Measurements from ENCODE around the gene MYORG. TPM values are rescaled to one million over a fixed set of nuclear protein-coding genes. Genes with fewer than 3 reads are reported as not detected.

MYORG gene
- total RNA-seq, 4 donors from 2014 or later = 7.8 to 27.2 (median 15.4) TPM

- Histone ChIP-seq H3K4me1 (peaks cover 11 to 38% (median 33%) of the 10 kb centered on the region in 4 donors), H3K27ac (replicated peaks in 1 of 4) (no peak overlapping the region), H3K9me3 (no peaks in the 10 kb centered on the region), H3K4me3 (no peak overlapping the region), H3K36me3 (no peaks in the 10 kb centered on the region), H3K27me3 (no peaks in the 10 kb centered on the region)
- DNase-seq (ENCODE audit: extremely low spot score) = no peak
- TF ChIP-seq CTCF (IDR thresholded peaks at IDR 0.05) (no peak), POLR2AphosphoS5 (IDR thresholded peaks at IDR 0.05) (no peak), EP300 (IDR thresholded peaks at IDR 0.05) (no peak), POLR2A (IDR thresholded peaks at IDR 0.05; ENCODE audit: low read depth) (no peak)
- intact Hi-C loops (cut with DNase I) = no loop called here
- WGBS = 92% methylated on average over 3 of the region's 3 CpGs
Observed at GRCh38 chr9:34382879-34383278, 6.2 kb upstream of the MYORG start.

DNA sequence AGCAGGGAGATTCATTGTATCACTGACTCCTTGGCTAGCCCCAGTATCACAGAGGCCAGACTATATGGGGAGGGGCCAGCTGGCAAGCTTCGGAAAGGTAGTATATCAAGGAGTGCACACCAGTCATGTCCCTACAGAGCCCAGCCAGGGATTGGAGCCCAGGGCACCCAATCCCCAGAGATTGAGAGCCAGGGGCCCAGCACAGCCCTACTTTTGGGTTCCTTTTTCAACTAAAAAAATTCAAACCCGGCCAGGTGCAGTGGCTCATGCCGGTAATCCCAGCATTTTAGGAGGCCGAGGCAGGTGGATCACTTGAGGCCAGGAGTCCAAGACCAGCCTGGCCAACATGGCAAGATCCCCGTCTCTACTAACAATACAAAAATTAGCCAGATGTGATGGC, 5.4 kb upstream of the MYORG start:
- Histone ChIP-seq H3K4me3 (peak overlapping the region in 1 of 4 donors; percentile 59), H3K36me3 (no peaks in the 10 kb centered on the region), H3K27ac (replicated peaks in 1 of 4) (no peak overlapping the region), H3K4me1 (peaks cover 17 to 47% (median 41%) of the 10 kb centered on the region in 4 donors), H3K27me3 (no peaks in the 10 kb centered on the region), H3K9me3 (no peaks in the 10 kb centered on the region)
- 94% methylated on average over 5 of the region's 5 CpGs for WGBS
- TF ChIP-seq POLR2AphosphoS5 (IDR thresholded peaks at IDR 0.05) (no peak), CTCF (IDR thresholded peaks at IDR 0.05) (no peak), EP300 (IDR thresholded peaks at IDR 0.05) (no peak), POLR2A (IDR thresholded peaks at IDR 0.05; ENCODE audit: low read depth) (no peak)
- no peak for DNase-seq (ENCODE audit: extremely low spot score)
- intact Hi-C loops (cut with DNase I) = no loop called here

DNA sequence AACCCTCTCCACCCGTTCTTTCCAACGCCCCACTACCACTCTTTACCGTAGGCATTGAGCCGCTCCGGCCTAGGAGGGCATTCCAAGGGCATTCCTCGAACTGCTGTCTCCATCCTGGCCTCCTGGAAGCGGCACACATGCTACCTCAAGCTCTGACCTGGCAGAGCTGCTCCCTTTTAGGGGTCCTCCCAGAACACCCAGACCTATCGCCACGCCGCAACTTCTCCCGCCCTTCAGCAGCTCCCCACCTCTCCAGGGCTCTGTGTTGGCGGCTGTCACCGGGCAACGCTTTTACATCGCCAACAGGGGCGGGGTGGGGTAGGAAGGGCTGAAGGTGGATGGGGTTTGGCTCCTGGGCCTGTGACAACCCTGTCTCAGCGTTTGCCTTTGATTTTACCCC, 4.6 kb upstream of the MYORG start:
- Histone ChIP-seq H3K36me3 (no peaks in the 10 kb centered on the region), H3K27me3 (no peaks in the 10 kb centered on the region), H3K27ac (replicated peaks in 1 of 4) (peak overlapping the region; percentile 78 to 87 (median 80)), H3K4me1 (peaks cover 17 to 52% (median 43%) of the 10 kb centered on the region in 4 donors), H3K4me3 (peak overlapping the region; percentile 59 to 72 (median 65)), H3K9me3 (no peaks in the 10 kb centered on the region)
- TF ChIP-seq POLR2A (IDR thresholded peaks at IDR 0.05; ENCODE audit: low read depth) (no peak), CTCF (IDR thresholded peaks at IDR 0.05) (no peak), EP300 (IDR thresholded peaks at IDR 0.05) (no peak), POLR2AphosphoS5 (IDR thresholded peaks at IDR 0.05) (no peak)
- DNase-seq (ENCODE audit: extremely low spot score) = no peak
- intact Hi-C loops (cut with DNase I) = no loop called here
- 48% methylated on average over 17 of the region's 17 CpGs for WGBS

GRCh38 chr9:34380511-34381315, 4.0 kb upstream of the MYORG start:
- H3K4me1 ChIP-seq = peaks cover 22 to 58% (median 49%) of the 10 kb centered on the region in 4 donors
- H3K27ac ChIP-seq (replicated peaks in 1 of 4) = peak overlapping the region; percentile 78 to 87 (median 80)

More at GRCh38 chr9:34380511-34381315, 4.0 kb upstream of the MYORG start:
- peak; percentile 95 for DNase-seq (ENCODE audit: extremely low spot score)
- 11% methylated on average over 26 of the region's 59 CpGs for WGBS
- H3K36me3 ChIP-seq = no peaks in the 10 kb centered on the region
- no peaks in the 10 kb centered on the region for H3K9me3 ChIP-seq
- no peaks in the 10 kb centered on the region for H3K27me3 ChIP-seq
- intact Hi-C loops (cut with DNase I) = no loop called here
- peak overlapping the region; percentile 59 to 72 (median 65) for H3K4me3 ChIP-seq
- TF ChIP-seq POLR2A (IDR thresholded peaks at IDR 0.05; ENCODE audit: low read depth) (no peak), POLR2AphosphoS5 (IDR thresholded peaks at IDR 0.05) (peak; percentile 87 to 88), EP300 (IDR thresholded peaks at IDR 0.05) (no peak), CTCF (IDR thresholded peaks at IDR 0.05) (no peak)
